SIG-M5 treated with dmso at 0.1 percent for 504 hours (cell line): ENCODE data around the gene STARD7.
"Not testable (repeated sequence)": the region's sequence is repeated elsewhere in the genome, so short reads cannot be mapped to it uniquely, and the experiment has no call there.

Experiments
- DNase-seq: peaks from one replicate; lab custom pipeline; 2025; ENCODE audit not compliant: unreplicated experiment; lab: John Stamatoyannopoulos, UW

Gene STARD7

GRCh38 chr2:96150007-96150640 is 58.5 kb downstream of the STARD7 start:
- no peak for DNase-seq

DNA sequence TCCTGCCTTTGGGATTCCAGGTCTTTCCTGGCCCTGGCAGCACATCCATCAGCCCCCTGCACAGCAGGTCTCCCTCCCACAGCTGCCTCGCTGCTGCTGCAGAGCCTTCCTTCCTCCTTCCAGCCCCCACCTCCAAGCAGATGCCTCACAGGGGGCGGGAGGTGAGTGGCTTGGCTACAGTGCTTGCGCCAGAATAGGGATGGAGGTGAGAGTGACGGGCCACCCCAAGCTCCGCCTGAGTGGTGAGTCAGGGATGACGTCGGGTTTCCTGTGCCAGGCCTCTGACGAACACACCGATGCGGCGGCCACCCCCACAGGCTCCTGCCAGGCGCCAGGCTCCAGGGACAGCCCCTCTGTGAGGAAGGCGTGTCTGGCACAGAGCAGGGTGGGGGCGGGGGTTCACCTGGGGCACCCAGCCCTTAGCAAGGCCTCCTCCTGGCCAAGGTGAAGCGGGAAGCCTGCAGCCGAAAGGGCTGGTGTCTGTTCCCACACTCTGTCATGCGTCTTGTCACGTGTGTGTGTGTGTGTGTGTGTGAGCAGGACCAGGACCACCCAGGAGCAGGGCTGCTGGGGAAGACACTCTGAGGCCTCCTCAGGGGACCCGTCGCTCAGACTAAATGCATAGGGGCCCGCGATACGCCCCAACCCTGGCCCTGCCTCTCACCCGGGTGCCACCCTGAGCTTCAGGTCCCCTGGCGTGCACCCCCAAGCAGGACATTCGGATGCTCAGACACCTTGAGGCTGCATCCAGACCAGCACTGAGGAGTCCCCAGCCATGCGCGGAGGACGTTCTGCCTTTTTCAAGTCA is 60.0 kb downstream of the STARD7 start:
- DNase-seq: peak; percentile 92

GRCh38 chr2:96147593-96148201 is 60.9 kb downstream of the STARD7 start:
- no peak for DNase-seq

DNA sequence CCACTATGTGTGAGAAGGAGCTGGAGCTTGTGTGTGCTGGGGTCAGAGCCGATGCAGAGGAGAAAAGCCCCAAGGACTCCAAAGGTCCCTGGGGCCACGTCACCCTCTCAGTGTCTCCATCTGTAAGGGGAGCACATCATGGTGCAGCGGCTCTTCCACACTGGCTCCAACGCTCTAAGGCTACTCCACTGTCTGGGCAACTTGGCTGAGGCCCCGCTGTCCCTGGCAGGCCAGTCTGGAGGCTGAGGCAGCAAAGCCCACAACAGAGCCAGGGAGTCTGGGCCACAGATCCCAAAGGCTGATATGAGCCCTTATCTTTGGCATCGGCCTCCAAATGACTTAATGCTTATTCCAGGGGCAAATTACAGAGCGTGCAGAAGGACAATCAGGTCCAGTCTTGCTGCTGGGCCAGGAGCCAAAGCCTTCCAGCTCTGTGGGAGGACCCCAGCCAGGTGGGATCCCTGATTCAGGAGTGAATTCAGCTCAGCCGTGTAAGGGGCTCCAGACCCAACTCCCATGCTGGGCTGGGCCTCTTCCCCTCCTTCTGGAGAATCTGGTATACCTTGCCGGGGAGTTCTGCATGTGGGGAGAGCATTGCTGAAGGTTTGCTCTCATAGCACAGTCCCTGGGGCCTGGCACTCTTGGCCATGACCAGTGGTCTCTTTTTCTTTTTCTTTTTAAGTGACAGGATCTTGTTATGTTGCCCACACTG is 61.6 kb downstream of the STARD7 start:
- no peak for DNase-seq

DNA sequence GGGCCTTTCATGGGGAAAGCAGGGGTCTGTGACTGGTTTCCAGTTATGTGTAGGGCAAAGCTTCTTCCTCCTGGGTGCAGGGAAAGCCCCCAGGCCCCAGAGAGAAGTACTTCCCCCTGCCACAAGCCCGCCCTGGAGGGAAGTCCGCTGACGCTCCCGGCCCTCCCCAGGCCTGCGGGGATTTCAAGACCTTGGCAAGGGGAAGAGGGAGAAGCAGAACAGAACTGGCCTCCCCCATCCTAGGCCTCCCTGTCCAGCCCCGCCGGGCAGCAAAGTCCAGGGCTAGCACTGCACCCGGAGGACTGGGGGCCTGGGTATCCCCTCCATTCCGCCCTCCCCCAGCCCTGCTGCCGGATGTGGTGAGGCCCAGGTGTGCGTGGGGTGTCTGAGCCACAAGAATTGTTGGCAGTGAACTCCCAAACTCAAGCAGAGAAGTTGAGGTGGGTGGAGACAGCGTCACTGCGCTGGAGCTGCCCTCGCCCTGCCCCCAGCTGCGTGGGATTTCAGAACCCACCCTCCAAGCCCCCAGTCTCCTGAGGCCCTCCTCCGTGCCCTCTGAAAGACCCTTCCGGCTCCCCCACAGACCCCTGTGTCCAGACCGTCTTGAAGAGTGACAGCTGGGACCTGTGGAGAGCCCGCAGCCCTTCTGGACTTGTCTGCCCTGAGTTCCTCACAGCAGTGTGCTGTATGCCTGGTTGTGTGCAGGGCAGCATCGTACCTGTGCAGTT is 62.3 kb downstream of the STARD7 start:
- peak; percentile 77 for DNase-seq

DNA sequence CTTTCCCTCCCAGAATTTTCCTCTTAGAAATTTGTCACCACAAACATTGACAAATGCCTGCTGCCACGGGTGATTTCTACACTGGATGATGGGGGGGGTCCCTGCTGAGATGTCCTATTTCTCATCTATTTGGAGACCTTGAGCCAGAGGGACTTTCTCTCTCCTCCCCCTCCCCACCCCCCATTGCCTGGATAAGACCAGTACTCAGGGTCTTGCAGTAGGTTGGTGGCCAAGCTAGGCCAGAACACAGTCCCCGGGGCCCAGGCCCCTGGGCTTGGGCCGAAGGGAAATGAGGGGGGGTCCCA is 62.8 kb downstream of the STARD7 start:
- no peak for DNase-seq

GRCh38 chr2:96145036-96145847 is 63.4 kb downstream of the STARD7 start, which contains the start of gene DUSP2:
DUSP2 (minus strand) TSS chr2:96145440; CDS start chr2:96145354, 86 bp downstream.
- peak; percentile 85 for DNase-seq

DNA sequence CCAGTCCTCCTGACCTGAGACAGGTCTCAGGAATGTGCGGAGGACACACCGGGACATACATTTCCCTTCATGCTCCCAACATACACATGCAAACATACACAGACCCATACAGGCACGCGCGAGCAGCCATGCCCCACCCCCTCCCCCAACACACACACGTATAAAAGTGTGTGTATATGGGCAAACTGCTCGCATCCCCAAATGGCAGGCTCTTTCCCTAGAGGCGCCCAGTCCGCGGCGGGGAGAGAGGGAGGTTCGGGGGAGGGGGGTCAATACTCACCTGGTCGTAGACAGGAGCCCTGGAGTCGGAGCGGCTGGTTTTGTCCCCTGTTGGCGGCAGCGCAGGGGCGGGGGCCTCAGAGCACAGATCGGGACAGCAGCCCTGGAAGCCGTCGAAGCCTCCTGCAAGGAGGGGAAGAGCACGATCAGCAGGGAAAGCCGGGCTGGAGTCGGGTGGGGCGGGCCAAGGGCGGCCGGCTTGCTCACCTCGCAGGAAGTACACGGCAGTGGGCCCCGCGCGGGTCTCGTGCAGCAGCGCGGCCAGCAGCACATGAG is 64.1 kb downstream of the STARD7 start:
- no peak for DNase-seq

- peak; percentile 40 for DNase-seq
Observed at GRCh38 chr2:96143848-96144480, 64.7 kb downstream of the STARD7 start.

DNA sequence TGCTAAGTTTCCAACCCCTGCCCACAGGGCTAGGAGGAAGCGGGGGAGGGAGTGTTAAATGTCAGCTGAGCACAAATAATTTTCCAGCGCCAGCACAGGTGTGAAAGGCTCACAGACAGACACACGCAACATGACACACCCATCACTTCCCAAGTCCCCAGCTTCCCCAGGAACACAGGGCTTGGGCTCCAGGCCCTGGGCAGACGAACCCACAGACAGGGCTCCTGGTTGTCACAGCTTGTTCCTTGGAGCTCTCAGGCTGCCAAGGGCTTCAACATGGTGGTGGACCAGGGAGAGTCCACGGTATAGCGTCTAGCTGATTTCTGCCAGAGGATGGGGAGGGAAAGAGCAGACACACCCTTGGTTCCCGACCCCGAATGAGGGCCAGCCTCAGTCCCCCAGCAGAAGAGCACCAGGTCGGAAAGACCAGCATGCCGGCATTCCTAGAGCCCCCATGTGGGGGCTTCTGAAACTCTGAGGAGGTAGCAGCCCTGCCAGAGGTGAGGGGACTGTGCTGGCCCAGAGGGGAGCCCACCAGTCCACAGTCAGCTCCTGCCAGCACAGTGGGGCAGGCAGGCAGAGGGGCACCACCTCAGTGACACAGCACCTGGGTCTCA is 65.3 kb downstream of the STARD7 start:
- no peak for DNase-seq

DNA sequence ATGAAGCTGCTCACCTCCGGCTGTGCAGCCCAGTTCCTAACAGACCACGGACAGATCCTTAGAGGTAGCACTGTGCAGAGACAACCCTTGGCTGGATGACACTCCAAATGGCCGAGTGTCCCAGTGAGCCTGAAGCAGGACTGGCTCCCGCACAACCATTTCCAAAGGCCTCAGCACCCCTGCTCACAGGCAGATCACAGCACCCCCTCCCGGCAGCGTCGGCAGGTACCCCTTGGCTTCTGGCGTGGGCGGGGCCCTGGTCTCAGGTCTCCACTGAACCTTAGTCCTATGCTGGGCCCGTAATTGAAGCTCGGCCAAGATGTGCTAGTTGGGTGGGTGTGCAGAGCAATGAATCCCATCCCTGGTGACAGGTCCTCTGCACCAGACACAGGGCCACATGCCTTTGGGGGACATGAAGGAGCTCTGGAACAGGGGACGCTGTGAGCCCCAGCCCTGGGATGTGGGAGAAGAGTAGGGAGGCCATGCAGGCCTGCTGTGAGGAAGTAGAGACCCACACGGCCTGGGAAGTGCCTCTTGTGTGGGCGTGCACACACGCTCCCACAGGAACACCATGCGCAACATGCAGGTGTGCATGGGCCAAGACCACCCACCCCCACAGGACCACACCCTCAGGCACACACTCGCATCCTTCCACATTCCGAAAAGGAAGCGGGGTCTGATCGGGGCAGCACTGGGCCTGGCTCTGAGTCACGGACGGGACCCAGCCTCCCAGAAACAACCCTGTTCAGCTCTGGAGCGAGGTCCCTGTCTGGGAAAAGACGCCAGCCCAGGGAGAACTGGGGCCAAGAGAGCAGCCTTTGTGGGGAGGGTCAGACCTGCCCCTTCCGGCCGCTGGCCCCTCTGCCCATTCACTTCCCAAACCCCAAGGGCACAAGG is 66.2 kb downstream of the STARD7 start:
- DNase-seq: no peak

DNA sequence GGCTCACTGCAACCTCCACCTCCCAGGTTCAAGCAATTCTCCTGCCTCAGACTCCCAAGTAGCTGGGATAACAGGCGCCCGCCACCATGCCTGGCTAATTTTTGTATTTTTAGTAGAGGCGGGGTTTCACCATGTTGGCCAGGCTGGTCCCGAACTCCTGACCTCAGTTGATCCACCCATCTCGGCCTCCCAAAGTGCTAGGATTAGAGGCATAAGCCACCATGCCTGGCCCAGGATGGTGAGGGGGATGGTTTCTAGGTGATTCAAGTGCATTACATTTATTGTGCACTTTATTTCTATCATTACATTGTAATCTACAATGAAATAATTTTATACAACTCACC is 67.0 kb downstream of the STARD7 start:
- not testable (repeated sequence) for DNase-seq

DNA sequence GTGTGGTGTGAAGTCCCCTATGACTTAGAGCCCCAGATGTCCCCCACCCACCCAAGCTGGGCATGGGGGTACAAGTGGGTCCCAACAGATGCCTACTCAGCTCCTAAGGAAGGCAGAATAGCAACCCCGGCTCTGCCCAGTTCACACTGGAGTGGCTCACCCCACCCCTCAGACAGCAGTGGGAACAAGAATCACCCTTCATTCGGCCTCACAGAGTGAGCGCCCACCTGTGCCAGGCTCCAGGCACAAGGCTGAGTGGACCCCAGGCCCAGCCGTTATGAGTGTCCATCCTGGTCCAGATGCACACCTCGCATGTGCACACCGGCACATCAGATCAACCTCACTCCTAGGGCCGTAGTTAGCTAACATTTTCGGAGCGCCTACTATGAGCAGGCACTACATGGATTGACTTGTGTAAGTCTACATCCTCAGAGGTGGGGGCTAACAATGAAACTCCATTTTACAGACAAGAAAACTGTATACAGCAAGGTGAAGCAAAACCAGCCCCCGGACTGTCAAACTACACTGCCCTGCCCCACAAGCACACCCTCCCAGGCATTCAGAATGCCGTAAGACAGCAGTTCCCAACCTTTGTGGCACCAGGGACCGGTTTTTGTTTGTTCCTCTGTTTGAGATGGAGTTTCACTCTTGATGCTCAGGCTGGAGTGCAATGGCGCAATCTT is 67.5 kb downstream of the STARD7 start:
- peak; percentile 25 for DNase-seq

DNA sequence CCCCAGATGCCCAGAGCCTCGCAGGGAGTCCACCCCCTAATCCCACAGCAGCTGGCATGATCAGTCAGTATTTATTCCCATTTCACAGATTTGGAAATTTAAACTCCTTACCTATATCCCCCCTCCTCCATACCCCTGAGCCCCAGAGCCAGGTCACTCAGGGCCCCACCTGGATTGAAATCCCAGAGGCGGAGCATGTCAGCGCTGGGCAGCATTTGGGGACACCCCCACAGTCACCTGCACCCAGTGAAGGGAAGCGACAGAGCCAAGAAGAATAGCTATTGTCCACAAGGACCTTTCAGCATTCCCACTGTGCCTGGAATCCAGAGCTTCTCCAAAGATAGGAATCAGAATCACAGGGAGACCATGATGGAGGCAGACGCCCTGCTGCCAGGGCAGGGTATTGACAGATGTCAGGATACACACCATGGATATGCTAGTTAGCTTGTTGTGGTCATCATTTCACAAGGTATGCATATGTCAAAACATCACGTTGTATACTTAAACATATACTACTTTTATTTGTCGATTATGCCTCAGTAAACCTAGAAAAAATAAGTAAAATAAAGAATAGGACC is 69.4 kb downstream of the STARD7 start:
- no peak for DNase-seq

GRCh38 chr2:96138179-96139145 is 70.2 kb downstream of the STARD7 start, which contains the start of gene ASTL:
ASTL (minus strand) TSS chr2:96138502; CDS start chr2:96138436, 66 bp downstream.
- DNase-seq: peak; percentile 43
